GM19438 (cell line): ENCODE data around the gene FAM241A.
"Not testable (repeated sequence)": the region's sequence is repeated elsewhere in the genome, so short reads cannot be mapped to it uniquely, and the experiment has no call there.

Source experiments
- ATAC-seq: cut with Tn5 transposase; IDR thresholded peaks from one replicate; pipeline ENCODE4 v1.9.1; 2021; ENCODE audit warnings: low read depth; ENCODE audit not compliant: unreplicated experiment

FAM241A gene

GRCh38 chr4:112171051-112171763, 26.0 kb downstream of the FAM241A start:
- not testable (repeated sequence) for ATAC-seq

- peak; percentile 78 for ATAC-seq
Measured at GRCh38 chr4:112172180-112172579, 26.9 kb downstream of the FAM241A start.

- ATAC-seq: no peak
Measured at GRCh38 chr4:112173593-112174558, 28.6 kb downstream of the FAM241A start.

GRCh38 chr4:112175840-112176239, 30.6 kb downstream of the FAM241A start:
- ATAC-seq: no peak

GRCh38 chr4:112176596-112176995, 31.3 kb downstream of the FAM241A start:
- no peak for ATAC-seq

- not testable (repeated sequence) for ATAC-seq
Measured at GRCh38 chr4:112178741-112179140, 33.5 kb downstream of the FAM241A start.

GRCh38 chr4:112181358-112182000, 36.2 kb downstream of the FAM241A start:
- no peak for ATAC-seq

- no peak for ATAC-seq
Measured at GRCh38 chr4:112182604-112183003, 37.4 kb downstream of the FAM241A start.

GRCh38 chr4:112183252-112183651, 38.0 kb downstream of the FAM241A start:
- no peak for ATAC-seq

GRCh38 chr4:112184438-112184837, 39.2 kb downstream of the FAM241A start:
- no peak for ATAC-seq

GRCh38 chr4:112185334-112185733, 40.1 kb downstream of the FAM241A start:
- no peak for ATAC-seq

GRCh38 chr4:112185740-112186670, 40.8 kb downstream of the FAM241A start:
- ATAC-seq: no peak

- ATAC-seq: no peak
Measured at GRCh38 chr4:112189754-112190153, 44.5 kb downstream of the FAM241A start.

- no peak for ATAC-seq
Measured at GRCh38 chr4:112190684-112191083, 45.4 kb downstream of the FAM241A start.

GRCh38 chr4:112196461-112196860, 51.2 kb downstream of the FAM241A start:
- no peak for ATAC-seq

- no peak for ATAC-seq
Measured at GRCh38 chr4:112199041-112199440, 53.8 kb downstream of the FAM241A start.

GRCh38 chr4:112201915-112202505, 56.8 kb downstream of the FAM241A start:
- ATAC-seq: no peak

GRCh38 chr4:112203593-112203992, 58.3 kb downstream of the FAM241A start:
- ATAC-seq: no peak

- ATAC-seq: no peak
Measured at GRCh38 chr4:112206431-112206830, 61.2 kb downstream of the FAM241A start.
